HG02642 (cell line): ENCODE results near the gene CAPNS1.
"Not testable (repeated sequence)": the region's sequence is repeated elsewhere in the genome, so short reads cannot be mapped to it uniquely, and the experiment has no call there.

Experiments
- ATAC-seq: cut with Tn5 transposase; IDR thresholded peaks from one replicate; pipeline ENCODE4 v1.9.1; 2021; ENCODE audit warnings: mild to moderate bottlenecking; ENCODE audit not compliant: unreplicated experiment, poor library complexity

CAPNS1 gene

DNA sequence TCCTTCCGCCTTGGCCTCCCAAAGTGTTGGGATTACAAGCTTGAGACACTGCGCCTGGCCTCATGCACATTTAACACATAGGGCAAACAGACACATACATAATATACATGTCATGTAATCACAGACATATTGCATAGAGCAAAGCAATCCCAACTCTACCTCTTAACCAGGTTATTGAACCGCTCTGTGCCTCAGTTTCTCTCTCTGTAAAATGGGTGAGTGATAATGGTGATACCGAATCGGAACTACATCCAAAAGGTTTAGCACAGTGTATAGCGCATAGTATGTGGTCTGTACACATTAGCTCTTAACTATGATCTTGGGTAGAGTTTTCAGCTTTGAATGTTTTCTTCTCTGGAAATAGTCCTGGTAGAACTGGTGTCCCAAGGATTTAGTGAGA is 4.8 kb downstream of the CAPNS1 start:
- no peak for ATAC-seq

DNA sequence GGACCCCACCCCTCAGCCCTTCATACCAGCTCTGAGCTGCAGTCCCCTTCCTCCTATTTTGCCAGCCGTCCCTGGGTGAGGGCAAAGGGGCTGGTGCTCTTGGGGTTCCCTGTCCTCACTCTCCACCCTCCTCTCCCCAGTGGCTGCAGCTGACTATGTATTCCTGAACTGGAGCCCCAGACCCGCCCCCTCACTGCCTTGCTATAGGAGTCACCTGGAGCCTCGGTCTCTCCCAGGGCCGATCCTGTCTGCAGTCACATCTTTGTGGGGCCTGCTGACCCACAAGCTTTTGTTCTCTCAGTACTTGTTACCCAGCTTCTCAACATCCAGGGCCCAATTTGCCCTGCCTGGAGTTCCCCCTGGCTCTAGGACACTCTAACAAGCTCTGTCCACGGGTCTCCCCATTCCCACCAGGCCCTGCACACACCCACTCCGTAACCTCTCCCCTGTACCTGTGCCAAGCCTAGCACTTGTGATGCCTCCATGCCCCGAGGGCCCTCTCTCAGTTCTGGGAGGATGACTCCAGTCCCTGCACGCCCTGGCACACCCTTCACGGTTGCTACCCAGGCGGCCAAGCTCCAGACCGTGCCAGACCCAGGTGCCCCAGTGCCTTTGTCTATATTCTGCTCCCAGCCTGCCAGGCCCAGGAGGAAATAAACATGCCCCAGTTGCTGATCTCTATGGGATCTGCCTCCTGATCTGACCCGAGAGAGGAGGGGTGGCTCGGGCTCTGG is 10.0 kb downstream of the CAPNS1 start:
- no peak for ATAC-seq

DNA sequence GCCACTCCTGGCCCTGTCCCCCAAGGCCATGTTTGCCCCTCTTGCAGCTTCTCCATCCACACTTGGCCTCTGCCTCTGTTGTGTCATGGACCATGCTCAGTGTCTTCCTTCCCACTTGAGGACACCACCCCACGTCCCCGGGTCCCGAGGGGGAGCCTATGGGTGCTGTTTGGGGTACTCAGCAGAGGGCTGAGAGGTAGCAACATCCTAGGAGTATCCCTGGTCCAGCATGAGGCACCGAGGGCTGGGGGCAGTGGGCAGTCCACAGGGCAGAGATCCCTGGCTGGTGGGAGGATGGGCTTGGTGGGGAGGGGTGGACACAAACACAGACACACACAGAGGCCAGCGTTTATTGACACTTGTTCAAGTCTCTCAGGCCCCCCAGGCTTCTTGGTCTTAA is 10.7 kb downstream of the CAPNS1 start:
- no peak for ATAC-seq

DNA sequence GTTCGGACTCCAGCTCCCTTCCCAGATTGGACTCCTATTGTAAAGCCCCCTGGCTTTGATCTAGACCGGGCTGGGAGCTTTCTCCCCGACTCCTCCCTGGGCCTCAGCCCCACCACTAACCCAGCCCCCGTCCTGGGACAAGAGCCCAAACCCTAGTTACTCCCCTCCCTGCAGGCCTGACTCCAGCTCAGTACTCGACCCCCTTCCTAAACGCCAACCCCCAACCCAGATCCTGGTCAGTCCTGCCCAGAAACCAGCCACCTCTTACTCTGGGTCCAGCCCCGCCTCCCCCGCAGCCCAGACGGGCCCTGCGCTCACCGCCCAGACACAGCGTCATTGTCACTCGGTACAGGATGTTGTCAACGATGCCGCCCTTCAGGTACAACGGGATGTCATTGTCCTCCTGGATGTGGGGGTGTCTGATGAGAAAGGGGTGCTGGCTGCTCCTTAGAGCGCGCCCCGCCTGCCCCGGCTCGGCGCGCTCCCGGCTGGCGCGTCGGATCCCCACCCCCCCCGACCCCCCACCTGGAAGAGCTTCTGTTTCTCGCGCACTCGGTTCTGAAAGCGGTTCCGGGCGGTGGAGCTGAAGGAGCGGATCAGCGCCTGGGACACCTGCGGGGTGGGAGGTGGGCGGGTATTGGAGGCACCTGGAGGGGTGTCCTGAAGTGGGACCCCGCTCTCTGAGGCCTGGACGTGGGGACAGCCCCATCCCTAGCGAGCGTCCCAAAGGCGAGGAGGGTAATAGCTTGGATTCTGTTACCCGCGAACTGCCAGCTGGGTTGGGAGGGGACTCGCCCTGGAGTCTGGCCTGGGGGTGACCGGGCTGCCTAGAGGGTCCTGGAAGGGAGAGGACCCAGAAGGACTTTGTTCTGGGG is 11.5 kb downstream of the CAPNS1 start:
- no peak for ATAC-seq

DNA sequence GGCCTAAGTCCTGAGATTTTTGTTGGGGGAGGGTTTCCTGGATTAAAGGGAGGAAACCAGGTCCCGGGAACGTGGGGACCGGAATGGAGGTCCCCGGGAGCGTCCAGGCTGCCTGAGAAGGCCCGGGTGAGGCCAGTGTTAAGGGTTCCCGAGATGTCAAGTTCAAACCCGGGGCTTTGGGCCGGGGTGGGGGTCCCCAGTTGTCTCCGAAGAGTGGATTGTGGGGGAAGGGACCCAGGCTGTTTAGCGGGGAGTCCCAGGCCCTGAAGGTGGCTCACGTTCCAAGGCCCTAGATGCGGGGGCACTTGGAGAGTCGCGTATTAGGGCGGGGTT is 12.1 kb downstream of the CAPNS1 start:
- no peak for ATAC-seq

DNA sequence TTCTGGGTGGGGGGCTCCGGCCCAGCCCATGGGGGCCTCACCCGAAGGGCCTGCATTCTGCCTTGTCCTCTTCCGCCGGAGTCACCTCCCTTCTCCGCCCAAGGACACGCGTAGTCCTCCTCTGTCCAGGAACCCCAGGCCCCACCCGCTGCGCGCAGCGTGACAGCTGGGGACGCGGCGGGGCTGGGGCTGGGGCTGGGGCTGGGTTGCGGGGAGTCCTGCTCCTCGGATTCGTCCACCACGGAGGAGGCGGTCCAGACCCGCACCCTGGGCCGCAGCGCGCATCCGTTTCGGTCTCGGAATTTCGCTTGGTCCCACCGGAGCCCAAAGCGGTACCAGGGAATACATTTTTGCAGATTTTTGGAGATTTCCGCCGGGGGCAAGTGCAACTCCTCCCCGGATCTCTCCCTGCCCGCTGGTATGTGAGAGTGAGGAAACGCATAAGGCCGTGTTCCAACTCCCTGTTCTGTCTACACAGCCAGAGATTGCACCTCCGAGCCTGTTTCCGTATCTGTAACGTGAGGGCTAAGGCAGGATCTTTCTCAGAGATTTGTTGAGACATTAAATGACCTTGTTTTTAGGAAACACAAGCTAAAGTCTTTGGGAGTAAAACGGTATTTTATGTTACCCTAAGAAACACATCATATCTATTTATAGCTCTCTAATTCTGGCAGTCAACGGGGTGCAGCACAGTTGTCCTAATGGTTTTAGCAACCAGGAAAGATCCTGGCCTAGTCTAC is 12.7 kb downstream of the CAPNS1 start, which contains the start of gene COX7A1:
COX7A1 (minus strand) TSS at position 96 of the 740 bp plus-strand sequence; CDS start at position 56, 40 bp downstream.
- no peak for ATAC-seq

DNA sequence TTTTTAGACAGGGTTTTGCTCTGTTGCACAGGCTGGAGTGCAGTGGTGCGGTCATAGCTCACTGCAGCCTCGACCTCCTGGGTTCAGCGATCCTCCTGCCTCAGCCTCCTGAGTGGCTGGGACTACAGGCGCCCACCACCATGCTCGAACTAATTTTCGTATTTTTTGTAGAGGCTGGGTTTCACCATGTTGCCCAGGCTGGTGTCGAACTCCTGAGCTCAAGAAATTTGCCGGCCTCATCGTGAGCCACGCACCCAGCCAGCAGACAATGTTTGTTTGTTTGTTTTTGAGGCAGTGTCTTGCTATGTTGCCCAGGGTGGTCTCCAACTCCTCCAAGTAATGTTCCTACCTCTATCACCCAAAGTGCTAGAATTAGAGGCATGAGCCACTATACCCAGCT is 13.3 kb downstream of the CAPNS1 start:
- ATAC-seq = no peak

DNA sequence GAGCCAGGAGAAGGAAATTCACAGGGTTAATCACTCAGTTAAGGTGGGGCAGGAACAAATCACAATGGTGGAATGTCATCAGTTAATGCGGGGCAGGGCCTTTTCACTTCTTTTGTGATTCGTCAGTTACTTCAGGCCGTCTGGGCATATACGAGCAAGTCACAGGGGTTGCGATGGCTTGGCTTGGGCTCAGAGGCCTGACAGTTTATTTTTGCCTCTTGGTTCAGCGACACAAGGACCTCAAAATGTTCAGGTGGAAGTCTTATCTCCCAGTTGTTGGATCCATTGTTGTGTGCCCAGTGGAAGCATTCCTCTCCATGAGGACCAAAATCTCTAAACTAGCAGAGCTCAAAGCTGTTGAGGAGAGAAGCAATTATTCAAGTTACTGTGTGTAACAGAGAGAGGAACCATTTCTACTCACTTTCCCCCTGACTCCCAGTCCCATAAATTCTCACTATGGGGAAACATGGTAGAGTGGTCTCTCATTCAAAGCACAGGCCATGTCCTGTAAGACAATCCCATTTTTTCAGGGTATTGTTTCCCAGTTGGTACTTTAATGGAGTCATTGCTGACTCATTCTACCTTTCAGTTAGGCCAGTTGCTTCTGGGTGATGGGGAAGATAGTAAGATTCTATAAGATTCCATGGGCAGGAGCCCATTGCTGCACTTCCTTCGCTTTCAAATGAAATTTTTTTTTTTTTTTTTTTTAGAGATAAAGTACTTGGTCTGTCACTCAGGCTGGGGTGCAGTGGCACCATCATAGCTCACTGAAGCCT is 21.1 kb downstream of the CAPNS1 start:
- ATAC-seq = no peak

DNA sequence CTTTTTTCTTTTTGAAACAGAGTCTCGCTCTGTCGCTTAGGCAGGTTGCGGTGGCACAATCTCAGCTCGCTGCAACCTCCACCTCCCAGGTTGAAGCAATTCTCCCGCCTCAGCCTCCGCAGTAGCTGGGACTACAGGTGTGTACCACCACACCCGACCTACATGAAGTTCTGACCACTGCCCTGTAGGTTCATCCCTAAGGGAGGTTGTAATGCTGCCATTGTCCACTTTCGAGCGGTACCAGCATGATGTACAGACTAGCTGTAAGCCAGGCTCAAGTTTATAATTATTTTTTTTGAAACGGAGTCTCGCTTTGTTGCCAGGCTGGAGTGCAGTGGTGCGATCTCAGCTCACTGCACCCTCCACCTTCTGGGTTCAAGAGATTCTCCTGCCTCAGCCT is 23.9 kb downstream of the CAPNS1 start:
- ATAC-seq = no peak

DNA sequence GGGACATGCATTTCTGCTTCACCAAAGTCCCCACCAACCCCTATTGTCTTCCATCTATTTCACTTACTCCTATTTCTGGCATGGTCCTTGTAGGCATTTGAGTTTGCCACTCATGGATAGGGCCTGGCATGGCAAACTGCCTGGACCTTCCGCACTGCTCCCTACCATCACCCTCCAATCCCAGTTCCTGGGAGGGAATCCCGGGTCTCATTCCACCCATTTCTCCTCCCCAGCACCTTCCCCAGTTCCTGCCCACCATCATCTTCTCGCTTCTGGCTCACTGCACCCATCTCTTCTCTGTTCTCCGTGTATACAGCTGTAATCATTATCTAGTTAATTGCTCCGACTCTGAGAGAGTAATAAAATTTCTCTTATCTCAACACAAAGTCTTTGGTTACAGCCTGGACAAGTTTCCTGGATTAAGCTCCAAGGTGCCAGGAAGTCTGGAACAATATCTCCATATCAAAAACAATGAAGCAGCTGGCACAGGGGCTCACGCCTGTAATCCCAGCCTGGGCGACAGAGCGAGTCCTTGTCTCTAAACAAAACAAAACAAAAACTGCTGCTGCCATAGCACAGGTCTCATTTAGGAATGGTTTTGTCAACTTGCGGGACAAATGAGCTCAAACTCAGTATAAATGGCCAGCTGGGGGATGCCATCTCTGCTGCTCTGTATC is 29.4 kb downstream of the CAPNS1 start:
- no peak for ATAC-seq

DNA sequence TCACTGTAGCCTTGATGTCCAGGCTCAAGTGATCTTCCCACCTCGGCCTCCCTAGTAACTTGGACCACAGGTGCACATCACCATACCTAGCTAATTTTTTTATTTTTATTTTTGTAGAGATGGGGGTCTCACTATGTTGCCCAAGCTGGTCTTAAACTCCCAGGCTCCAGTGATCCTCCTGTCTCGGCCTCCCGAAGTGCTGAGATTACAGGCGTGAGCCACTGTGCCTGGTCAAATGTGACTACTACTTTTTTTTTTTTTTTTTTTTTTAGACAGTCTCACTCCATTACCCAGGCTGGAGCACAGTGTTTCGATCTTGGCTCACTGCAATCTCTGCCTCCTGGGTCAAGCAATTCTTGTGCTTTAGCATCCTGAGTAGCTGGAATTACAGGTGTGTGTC is 33.0 kb downstream of the CAPNS1 start:
- ATAC-seq = no peak

DNA sequence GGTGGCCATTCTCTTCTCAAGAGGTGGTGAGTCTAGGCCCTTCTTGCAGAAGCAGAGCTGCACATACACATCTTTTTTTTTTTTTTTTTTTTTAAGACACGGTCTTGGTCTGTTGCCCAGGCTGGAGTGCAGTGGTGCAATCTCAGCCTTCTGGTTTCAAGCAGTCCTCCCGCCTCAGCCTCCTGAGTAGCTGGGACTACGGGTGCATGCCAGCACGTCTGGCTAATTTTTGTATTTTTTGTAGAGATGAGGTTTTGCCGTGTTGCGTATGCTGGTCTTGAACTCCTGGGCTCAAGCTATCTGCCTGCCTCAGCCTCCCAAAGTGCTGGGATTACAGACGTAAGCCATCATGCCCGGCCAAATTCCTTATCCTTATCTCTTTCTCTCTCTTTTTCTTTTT is 34.0 kb downstream of the CAPNS1 start:
- not testable (repeated sequence) for ATAC-seq

DNA sequence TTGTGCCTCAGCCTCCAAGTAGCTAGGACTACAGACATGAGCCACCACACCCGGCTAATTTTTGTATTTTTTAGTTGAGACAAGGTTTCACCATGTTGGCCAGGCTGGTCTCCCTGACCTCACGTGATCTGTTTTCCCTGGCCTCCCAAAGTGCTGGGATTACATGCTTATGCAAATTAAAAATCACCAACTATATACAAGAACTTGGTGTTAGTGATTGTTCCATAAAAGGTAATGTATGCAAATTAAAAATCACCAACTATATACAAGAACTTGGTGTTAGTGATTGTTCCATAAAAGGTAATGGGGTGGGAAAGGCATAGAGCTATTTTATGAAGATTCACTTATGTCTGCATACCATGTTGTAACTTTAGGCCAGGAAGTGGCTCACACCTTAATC is 39.2 kb downstream of the CAPNS1 start:
- ATAC-seq = not testable (repeated sequence)

DNA sequence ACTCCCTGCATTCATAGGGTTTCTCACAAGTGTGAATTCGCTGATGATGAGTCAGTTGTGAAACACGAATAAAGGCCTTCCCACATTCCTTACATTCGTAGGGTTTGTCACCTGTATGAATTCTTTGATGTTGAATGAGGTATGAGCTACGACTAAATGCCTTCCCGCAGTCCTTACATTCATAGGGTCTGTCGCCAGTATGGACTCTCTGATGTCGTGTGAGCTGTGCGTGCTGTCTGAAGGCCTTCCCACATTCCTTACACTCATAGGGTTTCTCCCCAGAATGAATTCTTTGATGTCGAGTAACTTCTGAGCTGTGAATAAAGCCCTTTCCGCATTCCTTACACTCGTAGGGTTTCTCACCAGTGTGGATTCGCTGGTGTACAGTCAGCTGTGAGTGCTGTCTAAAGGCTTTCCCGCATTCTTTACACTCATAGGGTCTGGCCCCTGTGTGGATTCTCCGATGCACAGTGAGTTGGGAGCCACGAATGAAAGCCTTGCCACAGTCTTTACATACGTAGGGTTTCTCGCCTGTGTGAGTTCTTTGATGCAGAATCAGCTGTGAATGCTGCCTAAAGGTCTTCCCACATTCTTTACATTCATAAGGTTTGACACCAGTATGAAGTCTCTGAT is 42.9 kb downstream of the CAPNS1 start:
- ATAC-seq = no peak

DNA sequence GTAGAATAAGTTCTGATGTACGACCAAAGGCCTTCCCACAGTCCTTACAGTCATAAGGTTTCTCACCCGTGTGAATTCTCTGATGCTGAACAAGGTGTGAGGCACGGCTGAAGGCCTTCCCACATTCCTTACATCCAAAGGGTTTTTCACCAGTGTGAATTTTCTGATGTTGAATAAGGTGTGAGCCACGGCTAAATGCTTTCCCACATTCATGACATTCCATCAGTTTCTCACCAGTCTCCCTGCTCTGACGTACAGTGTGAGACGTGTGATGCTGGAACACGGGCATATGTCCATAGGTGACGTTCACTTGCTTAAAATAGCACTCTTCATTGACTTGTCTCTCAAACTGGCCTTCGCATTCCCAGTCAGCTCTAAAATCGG is 43.4 kb downstream of the CAPNS1 start:
- no peak for ATAC-seq

DNA sequence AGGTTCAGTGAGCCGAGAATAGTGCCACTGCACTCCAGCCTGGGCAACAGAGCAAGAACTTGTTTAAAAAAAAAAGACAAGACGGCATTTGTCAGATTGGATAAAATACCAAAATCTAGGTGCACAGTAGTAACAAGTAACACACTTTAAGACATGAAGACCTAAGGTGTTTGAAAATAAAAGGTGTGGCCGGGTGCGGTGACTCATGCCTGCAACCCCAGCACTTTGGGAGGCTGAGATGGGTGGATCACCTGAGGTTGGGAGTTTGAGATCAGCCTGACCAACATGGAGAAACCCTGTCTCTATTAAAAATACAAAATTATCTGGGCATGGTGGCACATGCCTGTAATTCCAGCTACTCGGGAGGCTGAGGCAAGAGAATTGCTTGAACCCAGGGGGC is 46.9 kb downstream of the CAPNS1 start:
- ATAC-seq = not testable (repeated sequence)

DNA sequence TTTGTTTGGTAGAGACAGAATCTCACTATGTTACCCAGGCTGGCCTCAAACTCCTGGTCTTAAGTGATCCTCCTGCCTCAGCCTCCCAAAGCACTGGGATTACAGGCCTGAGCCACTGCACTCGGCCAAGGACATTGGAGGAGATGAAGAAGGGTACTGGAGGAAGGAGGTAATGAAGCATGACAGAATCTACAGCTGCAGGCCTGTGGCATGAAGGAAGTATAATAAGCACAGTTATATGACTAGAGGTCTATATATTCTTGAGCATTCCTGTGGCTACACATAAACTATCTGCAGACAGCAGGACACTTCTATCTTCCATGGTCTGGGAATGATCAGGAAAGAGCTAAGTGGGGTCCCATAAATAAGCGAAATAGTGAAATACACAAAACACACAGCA is 56.4 kb downstream of the CAPNS1 start:
- no peak for ATAC-seq

DNA sequence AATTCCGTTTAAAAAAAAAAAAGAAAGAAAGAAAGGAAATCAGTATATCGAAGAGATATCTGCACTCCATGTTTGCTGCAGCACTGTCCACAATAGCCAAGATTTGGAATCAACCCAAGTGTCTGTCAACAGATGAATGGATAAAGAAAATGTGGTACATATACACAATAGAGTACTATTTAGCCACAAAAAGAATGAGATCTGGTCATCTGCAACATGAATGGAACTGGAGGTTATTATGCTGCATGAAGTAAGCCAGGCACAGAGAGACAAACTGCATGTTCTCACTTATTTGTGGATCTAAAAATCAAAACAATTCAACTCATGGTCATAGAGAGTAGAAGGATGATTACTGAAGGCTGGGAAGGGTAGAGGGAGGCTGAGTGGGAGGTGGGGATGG is 58.3 kb downstream of the CAPNS1 start:
- ATAC-seq = no peak
